B cell (primary cell): ENCODE results near the gene GEMIN5. TPM values are rescaled to one million over a fixed set of nuclear protein-coding genes. Genes with fewer than 3 reads are reported as not detected.

ENCODE experiments used
- ATAC-seq: fragments of 200-7000 bp; cut with Tn5 transposase; one replicate; pipeline ENCODE4 v1.10.0; 2021; ENCODE audit warnings: low read depth, mild to moderate bottlenecking, moderate number of reproducible peaks, moderate library complexity
- CTCF ChIA-PET: fragments of 350-600 bp; sonication (Branson Sonifier 250); formaldehyde crosslinking; loops from one replicate; lab custom pipeline; 2021; ENCODE audit warnings: antibody characterized with exemption, inconsistent platforms; lab: Charles Lee
- POLR2A ChIA-PET: fragments of 350-600 bp; sonication (Branson Sonifier 250); formaldehyde crosslinking; loops from one replicate; lab custom pipeline; 2021; ENCODE audit warnings: antibody characterized with exemption; lab: Charles Lee
- DNase-seq: peaks from one replicate; pipeline ENCODE4 v3.0.0; 2013
- H2AFZ ChIP-seq: 2 replicates; pipeline ENCODE4 v1.6.1; 2012; ENCODE audit warnings: mild to moderate bottlenecking, low read depth, low read length; ENCODE audit not compliant: insufficient read depth, poor library complexity, severe bottlenecking
- H3K27ac ChIP-seq, 2 donors: 1 replicate in 1 of 2; 2 replicates in 1 of 2; pipeline ENCODE4 v1.5.1; 2012 to 2013; ENCODE audit warnings: low read length in 2 of 2, mild to moderate bottlenecking in 2 of 2, moderate library complexity in 1 of 2
- H3K27me3 ChIP-seq, 4 experiments: fragments of 200-600 bp in 1 of 4; sonication (generic) in 1 of 4; replicated peaks in 1 of 4; 1 replicate in 2 of 4; 2 replicates in 2 of 4; pipeline versions ENCODE4 v1.6.1 to v1.7.0; 2013 to 2016; ENCODE audit warnings: low read length in 3 of 4, mild to moderate bottlenecking in 2 of 4, mixed read lengths in 1 of 4, moderate library complexity in 1 of 4; ENCODE audit not compliant: insufficient read depth in 4 of 4, control insufficient read depth in 3 of 4; ENCODE audit errors: control extremely low read depth in 1 of 4
- H3K36me3 ChIP-seq, 2 experiments: replicated peaks in 1 of 2; 1 replicate in 1 of 2; 2 replicates in 1 of 2; pipeline versions ENCODE4 v1.6.1 to v1.7.1; 2013; ENCODE audit warnings: low read length in 1 of 2; ENCODE audit not compliant: insufficient read depth in 2 of 2, control insufficient read depth in 1 of 2; ENCODE audit errors: control extremely low read depth in 1 of 2, extremely low read depth in 1 of 2
- H3K4me1 ChIP-seq, 2 donors: fragments of 200-600 bp in 1 of 2; sonication (generic) in 1 of 2; 1 replicate in 1 of 2; 2 replicates in 1 of 2; pipeline versions ENCODE4 v1.5.1 to v1.6.1; 2013 to 2017; ENCODE audit warnings: low read length in 2 of 2; ENCODE audit not compliant: control insufficient read depth in 2 of 2, insufficient read depth in 2 of 2
- H3K4me2 ChIP-seq: replicated peaks from 2 replicates; pipeline ENCODE3; 2012; ENCODE audit warnings: mild to moderate bottlenecking, low read depth, low read length; ENCODE audit not compliant: poor library complexity, severe bottlenecking
- H3K4me3 ChIP-seq, 5 experiments: fragments of 200-600 bp in 1 of 5; sonication (generic) in 1 of 5; 1 replicate in 3 of 5; 2 replicates in 2 of 5; pipeline versions ENCODE4 v1.5.1 to v1.7.0; 2011 to 2016; ENCODE audit warnings: low read length in 4 of 5, mild to moderate bottlenecking in 4 of 5, low read depth in 2 of 5, control low read depth in 1 of 5, moderate library complexity in 1 of 5; ENCODE audit not compliant: insufficient read depth in 1 of 5; ENCODE audit errors: control extremely low read depth in 1 of 5, extremely low read depth in 1 of 5
- H3K79me2 ChIP-seq: fragments of 200-600 bp; sonication (generic); one replicate; pipeline ENCODE4 v1.6.0; 2016; ENCODE audit warnings: low read length; ENCODE audit not compliant: control insufficient read depth, insufficient read depth
- H3K9ac ChIP-seq: fragments of 200-600 bp; sonication (generic); 2 replicates; pipeline ENCODE4 v1.6.1; 2017; ENCODE audit warnings: mild to moderate bottlenecking, low read length, moderate library complexity
- H3K9me3 ChIP-seq, 3 donors: one replicate each; pipeline versions ENCODE4 v1.6.1 to v1.7.1; 2013; ENCODE audit warnings: low read length in 2 of 3; ENCODE audit not compliant: control insufficient read depth in 2 of 3, insufficient read depth in 1 of 3; ENCODE audit errors: control extremely low read depth in 1 of 3
- H4K20me1 ChIP-seq: 2 replicates; pipeline ENCODE4 v1.6.0; 2012; ENCODE audit warnings: mild to moderate bottlenecking, low read length; ENCODE audit not compliant: insufficient read depth, control insufficient read depth, poor library complexity, severe bottlenecking
- H3K27ac Mint-ChIP-seq: one replicate; pipeline ENCODE4 v1.8.0; 2021; ENCODE audit warnings: mixed read lengths
- H3K27me3 Mint-ChIP-seq: one replicate; pipeline ENCODE4 v1.8.0; 2021; ENCODE audit warnings: mixed read lengths
- H3K4me1 Mint-ChIP-seq: one replicate; pipeline ENCODE4 v1.8.0; 2021; ENCODE audit warnings: mixed read lengths
- H3K4me3 Mint-ChIP-seq: one replicate; pipeline ENCODE4 v1.8.0; 2021; ENCODE audit warnings: mixed read lengths
- H3K9me3 Mint-ChIP-seq: one replicate; pipeline ENCODE4 v1.8.0; 2022; ENCODE audit warnings: mixed read lengths; ENCODE audit not compliant: insufficient read depth
- EZH2 ChIP-seq: IDR thresholded peaks from 2 replicates; pipeline ENCODE4 v1.6.1; 2012; ENCODE audit warnings: borderline replicate concordance, low read depth, mild to moderate bottlenecking, moderate library complexity, low read length; ENCODE audit not compliant: insufficient read depth, poor library complexity, severe bottlenecking
- whole genome bisulfite sequencing: methylation state at CpG from one replicate; pipeline ENCODE4 v1.1.5; 2013; ENCODE audit warnings: missing lambda C conversion rate; ENCODE audit not compliant: insufficient coverage; 5-methylcytosine and 5-hydroxymethylcytosine counted together
- intact Hi-C: fragments of 100-400 bp; cut with micrococcal nuclease; formaldehyde crosslinking; loops from one replicate; pipeline ENCODE4 v1.10.0; 2022
- polyA plus RNA-seq: library from polyadenylated mRNA; depleted of rRNA; stranded (reverse); fragments of >200 nt; gene quantifications from 2 replicates; pipeline ENCODE4 v1.2.3, GENCODE V29; 2012
- total RNA-seq, 2 donors: library from RNA; stranded (reverse); fragments of 120-200 nt in 1 of 2; gene quantifications; 1 replicate in 1 of 2; 2 replicates in 1 of 2; pipeline versions ENCODE4 v1.2.3 to v1.2.4, GENCODE V29; 2013 to 2022
- TF ChIP-seq, protein P1 (sequence below): fragments of 200-600 bp; IDR thresholded peaks from one replicate; pipeline ENCODE4 v1.8.0; 2022; ENCODE audit warnings: antibody characterized with exemption, mild to moderate bottlenecking

Gene GEMIN5
- total and polyA plus RNA-seq, 2 donors (not counting 1 experiment from before 2014, with no cell fraction given), result 3.6 to 15.5 TPM

DNA sequence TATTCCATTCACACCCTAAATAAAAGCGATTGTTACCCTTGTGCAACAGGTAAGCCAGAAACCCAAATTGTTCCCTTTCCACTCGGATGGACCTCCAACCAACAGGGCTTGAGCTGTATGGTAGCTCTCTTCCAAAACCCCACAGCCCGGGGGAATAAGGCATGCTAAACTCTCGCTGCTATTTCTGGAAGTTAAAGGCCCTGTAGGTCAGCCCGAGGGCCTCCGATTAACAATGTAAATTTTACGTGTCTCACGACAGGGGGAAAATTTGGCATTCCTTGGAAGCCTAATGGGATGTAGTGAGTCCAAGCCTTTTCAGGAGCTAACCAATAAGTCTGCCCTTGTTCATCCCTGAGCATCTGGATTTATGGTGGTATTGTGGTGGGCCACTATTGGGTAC is 53.6 kb downstream of the GEMIN5 start:
- Histone ChIP-seq H3K36me3 (peaks cover 18 to 35% of the 10 kb centered on the region in 2 experiments), H3K9ac (no peak overlapping the region), H2AFZ (no peak overlapping the region), H3K27me3 (no peaks in the 10 kb centered on the region), H3K9me3 (peaks cover 15 to 23% (median 16%) of the 10 kb centered on the region in 3 donors), H4K20me1 (no peaks in the 10 kb centered on the region), H3K79me2 (no peaks in the 10 kb centered on the region), H3K4me2 (no peak overlapping the region), H3K4me1 (no peaks in the 10 kb centered on the region), H3K27ac (no peak overlapping the region), H3K4me3 (no peak overlapping the region)
- DNase-seq (no peak), ATAC-seq (no peak)
- ChIA-PET CTCF (no interaction called here), POLR2A (no interaction called here)
- Mint-ChIP-seq H3K27me3 (no peaks in the 10 kb centered on the region), H3K9me3 (peaks cover 21% of the 10 kb centered on the region), H3K4me3 (no peak overlapping the region), H3K4me1 (no peaks in the 10 kb centered on the region), H3K27ac (no peak overlapping the region)
- TF ChIP-seq EZH2, result no peak
- TF ChIP-seq, protein P1, sequence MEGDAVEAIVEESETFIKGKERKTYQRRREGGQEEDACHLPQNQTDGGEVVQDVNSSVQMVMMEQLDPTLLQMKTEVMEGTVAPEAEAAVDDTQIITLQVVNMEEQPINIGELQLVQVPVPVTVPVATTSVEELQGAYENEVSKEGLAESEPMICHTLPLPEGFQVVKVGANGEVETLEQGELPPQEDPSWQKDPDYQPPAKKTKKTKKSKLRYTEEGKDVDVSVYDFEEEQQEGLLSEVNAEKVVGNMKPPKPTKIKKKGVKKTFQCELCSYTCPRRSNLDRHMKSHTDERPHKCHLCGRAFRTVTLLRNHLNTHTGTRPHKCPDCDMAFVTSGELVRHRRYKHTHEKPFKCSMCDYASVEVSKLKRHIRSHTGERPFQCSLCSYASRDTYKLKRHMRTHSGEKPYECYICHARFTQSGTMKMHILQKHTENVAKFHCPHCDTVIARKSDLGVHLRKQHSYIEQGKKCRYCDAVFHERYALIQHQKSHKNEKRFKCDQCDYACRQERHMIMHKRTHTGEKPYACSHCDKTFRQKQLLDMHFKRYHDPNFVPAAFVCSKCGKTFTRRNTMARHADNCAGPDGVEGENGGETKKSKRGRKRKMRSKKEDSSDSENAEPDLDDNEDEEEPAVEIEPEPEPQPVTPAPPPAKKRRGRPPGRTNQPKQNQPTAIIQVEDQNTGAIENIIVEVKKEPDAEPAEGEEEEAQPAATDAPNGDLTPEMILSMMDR, result no peak
- intact Hi-C loops, result no loop called here
- WGBS, result 95% methylated on average over 6 of the region's 8 CpGs

DNA sequence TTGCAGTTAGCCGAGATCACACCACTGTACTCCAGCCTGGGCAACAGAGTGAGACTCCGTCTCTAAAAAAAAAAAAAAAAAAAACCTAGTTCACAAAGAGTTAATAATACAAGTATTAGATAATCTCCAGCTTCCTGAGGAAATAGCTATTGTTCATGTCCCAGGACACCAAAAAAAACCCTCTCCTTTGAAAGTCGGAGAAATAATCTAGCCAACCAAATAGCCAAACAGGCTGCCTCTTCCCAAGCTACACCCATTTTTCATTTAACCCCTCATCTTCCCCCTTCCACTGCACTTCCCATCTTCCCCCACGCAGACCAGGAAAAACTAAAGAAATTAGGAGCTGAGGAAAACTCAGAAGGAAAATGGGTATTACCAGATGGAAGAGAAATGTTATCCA is 56.0 kb downstream of the GEMIN5 start:
- no peaks in the 10 kb centered on the region for H3K4me1 Mint-ChIP-seq
- Histone ChIP-seq H3K36me3 (peaks cover 10 to 25% of the 10 kb centered on the region in 2 experiments), H3K79me2 (no peaks in the 10 kb centered on the region), H3K9ac (no peak overlapping the region), H3K27me3 (no peaks in the 10 kb centered on the region), H3K4me3 (no peak overlapping the region), H2AFZ (no peak overlapping the region), H3K9me3 (peaks cover 8 to 31% (median 27%) of the 10 kb centered on the region in 3 donors), H3K4me2 (no peak overlapping the region), H4K20me1 (no peaks in the 10 kb centered on the region), H3K4me1 (no peaks in the 10 kb centered on the region), H3K27ac (no peak overlapping the region)
- CTCF ChIA-PET, result no interaction called here
- POLR2A ChIA-PET, result interaction anchor here (0.7 kb wide), 1 partner anchor 155 kb away, joined by 3 read pairs; no protein-coding TSS in a partner anchor
- ATAC-seq (no peak), DNase-seq (no peak)
- WGBS, result 63% methylated on average over 1 of the region's 4 CpGs
- no peak overlapping the region for H3K4me3 Mint-ChIP-seq
- intact Hi-C loops, result no loop called here
- no peak overlapping the region for H3K27ac Mint-ChIP-seq
- TF ChIP-seq, protein P1, result no peak
- TF ChIP-seq EZH2, result no peak
- no peaks in the 10 kb centered on the region for H3K27me3 Mint-ChIP-seq
- peaks cover 21% of the 10 kb centered on the region for H3K9me3 Mint-ChIP-seq
